A549 (cell line): ENCODE results near the gene PSMA7. TPM values are rescaled to one million over a fixed set of nuclear protein-coding genes. Genes with fewer than 3 reads are reported as not detected.

Experiments
- ATAC-seq, 2 experiments: fragments of 200-7000 bp in 1 of 2; fragments of >200 bp in 1 of 2; cut with Nextera tagmentation in 1 of 2; cut with Tn5 transposase in 1 of 2; 3 replicates each; pipeline versions ENCODE4 v1.8.0 to v1.9.1; 2018 to 2020; ENCODE audit warnings: mild to moderate bottlenecking in 1 of 2, moderate library complexity in 1 of 2
- CTCF ChIA-PET: fragments of 300-600 bp; sonication (Branson Sonifier 250); formaldehyde crosslinking; extraction: SDS; loops from one replicate; lab custom pipeline; 2021; ENCODE audit warnings: antibody characterized with exemption, inconsistent platforms; lab: Yijun Ruan, JAX
- POLR2A ChIA-PET: fragments of 350-600 bp; formaldehyde crosslinking; extraction: SDS; loops from one replicate; lab custom pipeline; 2021; ENCODE audit warnings: antibody characterized with exemption, inconsistent platforms; lab: Yijun Ruan, JAX
- DNase-seq, 2 experiments: peaks; one replicate each; pipeline versions ENCODE4 v3.0.0 to v3.0.0-alpha.2; 2011 to 2016; ENCODE audit warnings: low read depth in 1 of 2, low spot score in 1 of 2
- FAIRE-seq: peaks from 2 replicates; lab custom pipeline; 2011; peaks lifted over from hg19 to GRCh38; lab: Jason Lieb, UNC
- H3K27ac ChIP-seq, 2 experiments: fragments of >200 bp; sonication (Bioruptor Twin); formaldehyde crosslinking; 3 replicates each; pipeline ENCODE4 v1.5.1; 2016 to 2017
- H3K4me1 ChIP-seq: fragments of >200 bp; sonication (Bioruptor Twin); formaldehyde crosslinking; 3 replicates; pipeline ENCODE4 v1.6.1; 2016
- H3K4me2 ChIP-seq: fragments of >200 bp; sonication (Bioruptor Twin); formaldehyde crosslinking; 3 replicates; pipeline ENCODE4 v1.6.1; 2016
- H3K4me3 ChIP-seq: fragments of >200 bp; sonication (Bioruptor Twin); formaldehyde crosslinking; 3 replicates; pipeline ENCODE4 v1.5.1; 2016
- H3K9me3 ChIP-seq: fragments of >200 bp; sonication (Bioruptor Twin); formaldehyde crosslinking; 3 replicates; pipeline ENCODE4 v1.6.1; 2016
- ATOH8 ChIP-seq: fragments of 250-450 bp; sonication (Bioruptor Pico); IDR thresholded peaks from 2 replicates; pipeline ENCODE4 v1.5.0; 2020; ENCODE audit warnings: low read depth, mild to moderate bottlenecking, moderate library complexity
- BHLHE40 ChIP-seq: IDR thresholded peaks from 2 replicates; pipeline ENCODE4 v1.6.1; 2012; ENCODE audit warnings: low read depth, low read length, inconsistent platforms
- CBX2 ChIP-seq: fragments of 200-600 bp; sonication (generic); IDR thresholded peaks from 2 replicates; pipeline ENCODE4 v1.6.1; 2016; ENCODE audit warnings: low read depth, mild to moderate bottlenecking, borderline replicate concordance
- CHD4 ChIP-seq: fragments of 200-600 bp; sonication (generic); IDR thresholded peaks from 2 replicates; pipeline ENCODE4 v1.6.1; 2016; ENCODE audit warnings: antibody characterized with exemption, mild to moderate bottlenecking, borderline replicate concordance
- E2F6 ChIP-seq: IDR thresholded peaks from 2 replicates; pipeline ENCODE4 v1.6.1; 2012; ENCODE audit warnings: low read depth, borderline replicate concordance
- ELK1 ChIP-seq: fragments of 150-350 bp; IDR thresholded peaks from 2 replicates; pipeline ENCODE4 v1.6.1; 2014; ENCODE audit warnings: low read depth, mild to moderate bottlenecking, low read length
- EP300 ChIP-seq, 2 experiments: fragments of >200 bp; sonication (Bioruptor Twin); formaldehyde crosslinking; IDR thresholded peaks; 2 replicates in 1 of 2; 3 replicates in 1 of 2; pipeline ENCODE4 v1.6.1; 2016 to 2017
- FOSB ChIP-seq: fragments of 250-450 bp; sonication (Bioruptor Pico); IDR thresholded peaks from 2 replicates; pipeline ENCODE4 v1.5.0; 2020; ENCODE audit warnings: mild to moderate bottlenecking, moderate library complexity
- FOSL2 ChIP-seq, 2 experiments: fragments of 450-650 bp in 1 of 2; fragments of >200 bp in 1 of 2; sonication (Bioruptor Twin) in 1 of 2; formaldehyde crosslinking; IDR thresholded peaks; 2 replicates each; pipeline versions ENCODE4 v1.5.0 to v1.6.1; 2016 to 2020; ENCODE audit warnings: mild to moderate bottlenecking in 1 of 2, moderate library complexity in 1 of 2
- FOXS1 ChIP-seq: fragments of 250-450 bp; sonication (Bioruptor Pico); IDR thresholded peaks from 2 replicates; pipeline ENCODE4 v1.5.0; 2020; ENCODE audit warnings: mild to moderate bottlenecking, moderate library complexity
- HDAC2 ChIP-seq: fragments of 200-600 bp; sonication (generic); IDR thresholded peaks from 2 replicates; pipeline ENCODE4 v1.6.1; 2016
- HOXA7 ChIP-seq: fragments of 250-450 bp; sonication (Bioruptor Pico); IDR thresholded peaks from 2 replicates; pipeline ENCODE4 v1.5.0; 2020; ENCODE audit warnings: mild to moderate bottlenecking, moderate library complexity
- HOXB13 ChIP-seq: fragments of 250-450 bp; sonication (Bioruptor Pico); IDR thresholded peaks from 2 replicates; pipeline ENCODE4 v1.5.0; 2020; ENCODE audit warnings: low read depth, mild to moderate bottlenecking, moderate library complexity
- HOXB5 ChIP-seq: fragments of 250-450 bp; sonication (Bioruptor Pico); IDR thresholded peaks from 2 replicates; pipeline ENCODE4 v1.5.0; 2020; ENCODE audit warnings: mild to moderate bottlenecking, moderate library complexity
- JUNB ChIP-seq: fragments of >200 bp; sonication (Bioruptor Twin); formaldehyde crosslinking; IDR thresholded peaks from 2 replicates; pipeline ENCODE4 v1.6.1; 2016
- MAFK ChIP-seq: fragments of 450-650 bp; IDR thresholded peaks from 2 replicates; pipeline ENCODE4 v1.6.1; 2014; ENCODE audit not compliant: partially characterized antibody
- MAX ChIP-seq: IDR thresholded peaks from 2 replicates; pipeline ENCODE4 v1.6.1; 2012
- MAZ ChIP-seq: fragments of 150-350 bp; IDR thresholded peaks from 2 replicates; pipeline ENCODE4 v1.6.1; 2014; ENCODE audit warnings: antibody characterized with exemption, low read depth, low read length, borderline replicate concordance
- NPAS2 ChIP-seq: fragments of 250-450 bp; sonication (Bioruptor Pico); IDR thresholded peaks from 2 replicates; pipeline ENCODE4 v1.8.0; 2022; ENCODE audit warnings: mild to moderate bottlenecking, moderate library complexity, borderline replicate concordance
- PHF8 ChIP-seq: fragments of 200-600 bp; sonication (generic); IDR thresholded peaks from 2 replicates; pipeline ENCODE4 v1.6.1; 2016; ENCODE audit warnings: low read depth, mild to moderate bottlenecking, antibody characterized with exemption, moderate library complexity, borderline replicate concordance
- POLR2AphosphoS2 ChIP-seq: conservative IDR thresholded peaks from 2 replicates; pipeline ENCODE4 v1.6.1; 2012; ENCODE audit warnings: low read length, improper control_type of control experiment, inconsistent platforms
- RAD21 ChIP-seq, 2 experiments: fragments of >200 bp in 1 of 2; sonication (Bioruptor Twin) in 1 of 2; formaldehyde crosslinking in 1 of 2; IDR thresholded peaks in 1 of 2; conservative IDR thresholded peaks in 1 of 2; 2 replicates in 1 of 2; 3 replicates in 1 of 2; pipeline ENCODE4 v1.6.1; 2012 to 2018; ENCODE audit warnings: inconsistent platforms in 1 of 2
- RARB ChIP-seq: fragments of 250-450 bp; sonication (Bioruptor Pico); IDR thresholded peaks from 2 replicates; pipeline ENCODE4 v1.8.0; 2021; ENCODE audit warnings: mild to moderate bottlenecking, moderate library complexity
- REST ChIP-seq: fragments of 200-600 bp; sonication (generic); IDR thresholded peaks from 2 replicates; pipeline ENCODE4 v1.6.1; 2016; ENCODE audit warnings: antibody characterized with exemption, mild to moderate bottlenecking, moderate library complexity
- RFX5 ChIP-seq: fragments of 450-650 bp; IDR thresholded peaks from 2 replicates; pipeline ENCODE4 v1.7.1; 2014; ENCODE audit warnings: antibody characterized with exemption, mild to moderate bottlenecking, moderate library complexity
- SMC3 ChIP-seq: fragments of >200 bp; sonication (Bioruptor Twin); formaldehyde crosslinking; IDR thresholded peaks from 3 replicates; pipeline ENCODE4 v1.6.1; 2018; ENCODE audit warnings: inconsistent platforms
- SREBF2 ChIP-seq: fragments of 450-650 bp; IDR thresholded peaks from 2 replicates; pipeline ENCODE4 v1.6.1; 2014; ENCODE audit warnings: mild to moderate bottlenecking, moderate library complexity
- ZC3H11A ChIP-seq: fragments of 450-650 bp; IDR thresholded peaks from 2 replicates; pipeline ENCODE4 v1.6.1; 2014; ENCODE audit warnings: antibody characterized with exemption, mild to moderate bottlenecking
- ZNF302 ChIP-seq: fragments of 250-450 bp; sonication (Bioruptor Pico); IDR thresholded peaks from 2 replicates; pipeline ENCODE4 v1.9.0; 2021; ENCODE audit warnings: inconsistent platforms, mild to moderate bottlenecking, moderate library complexity
- WGBS: methylation state at CpG from one replicate; pipeline ENCODE4 v1.1.6; 2017; ENCODE audit errors: missing lambda C conversion rate; 5-methylcytosine and 5-hydroxymethylcytosine counted together
- polyA plus RNA-seq, 4 experiments: library from polyadenylated mRNA; depleted of rRNA in 3 of 4; stranded (reverse); fragments of >200 nt; fragmentation: RNase III in 1 of 4; extraction: RNeasy Plus Mini Kit Qiagen cat#74134 plus additional on column Dnase treatment in 1 of 4; gene quantifications; 2 replicates in 3 of 4; 3 replicates in 1 of 4; pipeline ENCODE4 v1.2.3, GENCODE V29; 2011 to 2017
- TF ChIP-seq, protein P1 (sequence below): fragments of >200 bp; sonication (Bioruptor Twin); formaldehyde crosslinking; IDR thresholded peaks from 2 replicates; pipeline ENCODE4 v1.6.1; 2016

Gene PSMA7
- polyA plus RNA-seq, 2 of the 4 experiments (the other 2 are of a cell fraction) = 511 to 562 TPM

DNA sequence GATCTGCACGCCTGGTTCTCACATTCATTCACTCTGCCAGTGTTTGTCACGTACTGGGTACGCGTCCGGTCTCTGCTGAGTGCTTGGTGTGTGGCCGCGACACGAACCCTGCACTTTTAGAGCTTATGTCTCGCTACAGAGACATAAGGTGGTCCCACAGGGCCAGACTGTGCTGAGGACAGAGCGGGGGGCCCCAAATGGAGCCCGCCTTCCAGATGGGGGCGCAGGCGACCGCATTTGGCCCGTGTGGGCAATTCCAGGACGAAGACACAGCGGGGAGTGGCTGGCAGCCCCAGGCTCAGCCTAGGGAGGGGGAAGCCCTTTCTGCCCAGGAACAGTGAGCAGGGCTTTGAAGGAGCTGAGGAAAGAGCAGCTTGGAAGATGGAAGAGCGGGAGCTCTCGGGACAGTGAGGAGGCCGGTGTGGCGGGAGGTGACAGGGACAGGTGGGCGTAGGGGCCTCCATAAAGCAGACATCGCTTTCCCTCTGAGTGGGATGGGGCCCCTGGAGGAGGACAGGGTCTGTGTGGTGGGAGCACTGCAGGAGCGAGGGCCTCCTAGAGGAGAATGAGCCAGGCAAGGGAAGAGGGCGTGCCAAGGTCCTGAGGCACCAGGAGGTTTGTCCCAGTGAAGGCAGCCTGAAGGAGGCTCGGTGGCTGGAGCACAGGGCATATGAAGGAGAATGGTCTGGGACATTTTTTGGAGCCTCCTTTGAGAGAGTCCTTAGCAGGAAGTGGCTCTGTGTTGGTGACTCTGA, 31.9 kb upstream of the PSMA7 start:
- Histone ChIP-seq H3K27ac (no peak overlapping the region), H3K4me1 (no peaks in the 10 kb centered on the region), H3K4me3 (no peak overlapping the region), H3K9me3 (no peaks in the 10 kb centered on the region), H3K4me2 (no peak overlapping the region)
- no peak for ATAC-seq
- CTCF ChIA-PET = interaction anchor here (1.1 kb wide), 1 partner anchor 9 kb away, joined by 4 read pairs; no protein-coding TSS in a partner anchor
- no peak for TF ChIP-seq POLR2AphosphoS2
- TF ChIP-seq FOSL2 (IDR thresholded peaks at IDR 0.05) = no peak
- no peak for TF ChIP-seq FOSL2 (CRISPR knock-in tag; IDR thresholded peaks at IDR 0.05)
- no peak for TF ChIP-seq NPAS2 (CRISPR knock-in tag)
- no peak for TF ChIP-seq HDAC2
- no peak for TF ChIP-seq ATOH8 (CRISPR knock-in tag)
- no peak for TF ChIP-seq ZNF302 (CRISPR knock-in tag)
- TF ChIP-seq SMC3 = no peak
- TF ChIP-seq BHLHE40 = no peak
- no peak for TF ChIP-seq JUNB
- no peak for TF ChIP-seq CHD4
- no peak for TF ChIP-seq ZC3H11A
- POLR2A ChIA-PET = no interaction called here
- DNase-seq = no peak
- WGBS = 96% methylated on average over 26 of the region's 26 CpGs
- no peak for FAIRE-seq

DNA sequence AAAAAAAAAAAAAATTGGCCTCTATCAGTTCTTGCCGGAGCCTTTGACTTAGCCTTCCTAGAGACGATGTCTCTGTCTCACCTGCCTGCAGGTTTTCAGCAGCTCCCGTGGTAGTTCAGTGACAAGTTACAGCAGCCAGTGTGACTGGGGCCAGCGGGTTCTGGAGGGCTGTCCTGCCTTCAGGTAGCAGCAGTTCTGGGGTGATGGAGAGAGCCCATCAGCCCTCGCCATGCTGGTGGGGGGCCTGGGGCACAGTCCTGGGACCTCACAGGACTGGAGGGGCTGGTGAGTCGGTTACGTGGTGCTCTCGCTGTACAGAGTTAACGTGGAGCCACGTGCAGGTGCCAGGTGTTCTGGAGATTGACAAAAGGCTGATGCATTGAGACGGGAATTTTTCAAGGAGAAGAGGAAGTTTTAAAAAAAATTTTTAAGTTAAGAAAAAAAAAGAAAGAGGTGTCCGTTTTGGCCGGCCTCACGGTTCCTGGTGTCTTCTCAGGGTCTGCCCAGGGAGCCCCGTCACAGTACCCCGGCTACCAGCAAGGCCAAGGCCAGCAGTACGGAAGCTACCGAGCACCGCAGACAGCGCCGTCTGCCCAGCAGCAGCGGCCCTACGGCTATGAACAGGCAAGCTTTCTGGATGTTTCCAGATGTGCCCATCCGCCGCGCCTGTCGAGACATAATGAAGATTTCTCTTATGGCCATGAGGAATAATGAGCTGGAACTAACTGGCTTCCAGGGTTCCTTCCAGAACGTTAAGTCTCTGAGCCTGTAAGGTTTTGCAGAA, 31.0 kb upstream of the PSMA7 start:
- ATAC-seq (no peak), FAIRE-seq (no peak), DNase-seq (no peak)
- Histone ChIP-seq H3K4me2 (no peak overlapping the region), H3K9me3 (no peaks in the 10 kb centered on the region), H3K4me3 (no peak overlapping the region), H3K4me1 (no peaks in the 10 kb centered on the region), H3K27ac (no peak overlapping the region)
- ChIA-PET CTCF (interaction anchor here (1.1 kb wide), 1 partner anchor 8 kb away, joined by 4 read pairs; no protein-coding TSS in a partner anchor), POLR2A (no interaction called here)
- WGBS = 93% methylated on average over 28 of the region's 28 CpGs
- TF ChIP-seq EP300 (IDR thresholded peaks at IDR 0.05) (no peak), PHF8 (no peak), FOXS1 (no peak), FOSB (CRISPR knock-in tag) (no peak), MAX (no peak), RAD21 (conservative IDR thresholded peaks at IDR 0.05 in 1 of 2, IDR thresholded peaks at IDR 0.05 in 1 of 2) (no peak), RFX5 (no peak), HOXB5 (CRISPR knock-in tag) (no peak), HOXA7 (CRISPR knock-in tag) (no peak), E2F6 (no peak), SREBF2 (no peak), MAFK (no peak), MAZ (no peak), CBX2 (no peak), REST (no peak), RARB (CRISPR knock-in tag) (no peak), ELK1 (no peak), HOXB13 (CRISPR knock-in tag) (no peak)
- TF ChIP-seq, protein P1, sequence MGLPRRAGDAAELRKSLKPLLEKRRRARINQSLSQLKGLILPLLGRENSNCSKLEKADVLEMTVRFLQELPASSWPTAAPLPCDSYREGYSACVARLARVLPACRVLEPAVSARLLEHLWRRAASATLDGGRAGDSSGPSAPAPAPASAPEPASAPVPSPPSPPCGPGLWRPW = no peak
